ENCODE data around the gene CASP3.
"Not testable (repeated sequence)": the region's sequence is repeated elsewhere in the genome, so short reads cannot be mapped to it uniquely, and the experiment has no call there.

CASP3 gene

DNA sequence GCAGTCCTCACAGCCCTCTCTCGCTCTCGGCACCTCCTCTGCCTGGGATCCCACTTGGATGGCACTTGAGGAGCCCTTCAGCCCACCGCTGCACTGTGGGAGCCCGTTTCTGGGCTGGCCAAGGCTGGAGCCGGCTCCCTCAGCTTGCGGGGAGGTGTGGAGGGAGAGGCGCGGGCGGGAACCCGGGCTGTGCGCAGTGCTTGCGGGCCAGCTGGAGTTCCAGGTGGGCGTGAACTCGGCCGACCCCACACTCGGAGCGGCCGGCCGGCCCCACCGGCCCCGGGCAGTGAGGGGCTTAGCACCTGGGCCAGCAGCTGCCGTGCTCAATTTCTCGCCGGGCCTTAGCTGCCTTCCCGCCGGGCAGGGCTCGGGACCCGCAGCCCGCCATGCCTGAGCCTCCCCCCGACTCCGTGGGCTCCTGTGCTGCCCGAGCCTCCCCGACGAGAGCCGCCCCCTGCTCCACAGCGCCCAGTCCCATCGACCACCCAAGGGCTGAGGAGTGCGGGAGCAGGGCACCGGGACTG, 57.4 kb downstream of the CASP3 start:
- DNase-seq, result not testable (repeated sequence)

DNA sequence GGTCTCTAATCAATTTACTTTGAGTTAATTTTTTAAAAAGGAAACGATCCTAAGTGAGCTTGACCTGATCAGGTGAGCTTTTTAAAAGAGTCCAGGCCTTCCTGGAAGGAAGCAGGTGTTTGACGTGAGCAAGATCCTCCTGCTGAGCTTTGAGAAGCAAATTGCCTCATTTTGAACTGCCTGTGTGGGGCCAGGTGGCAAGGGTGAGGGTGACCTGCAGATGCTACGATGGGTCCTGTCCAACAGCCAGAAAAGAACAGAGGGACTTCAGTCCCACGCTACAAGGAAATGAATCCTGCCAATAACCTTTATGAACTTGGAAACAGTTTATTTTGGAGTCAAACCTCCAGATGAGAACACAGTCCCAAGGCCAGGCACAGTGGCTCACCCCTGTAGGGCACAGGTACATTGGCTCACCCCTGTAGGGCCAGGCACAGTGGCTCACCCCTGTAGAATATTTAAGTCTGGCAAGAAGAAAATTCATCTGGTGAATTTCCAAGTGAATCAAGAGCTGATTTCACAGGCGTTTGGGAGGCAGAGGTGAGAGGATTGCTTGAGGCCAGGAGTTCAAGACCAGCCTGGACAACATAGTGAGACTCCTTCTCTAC, 58.1 kb downstream of the CASP3 start:
- DNase-seq, result no peak

GRCh38 chr4:184590196-184590595, 59.1 kb downstream of the CASP3 start:
- DNase-seq, result no peak

DNA sequence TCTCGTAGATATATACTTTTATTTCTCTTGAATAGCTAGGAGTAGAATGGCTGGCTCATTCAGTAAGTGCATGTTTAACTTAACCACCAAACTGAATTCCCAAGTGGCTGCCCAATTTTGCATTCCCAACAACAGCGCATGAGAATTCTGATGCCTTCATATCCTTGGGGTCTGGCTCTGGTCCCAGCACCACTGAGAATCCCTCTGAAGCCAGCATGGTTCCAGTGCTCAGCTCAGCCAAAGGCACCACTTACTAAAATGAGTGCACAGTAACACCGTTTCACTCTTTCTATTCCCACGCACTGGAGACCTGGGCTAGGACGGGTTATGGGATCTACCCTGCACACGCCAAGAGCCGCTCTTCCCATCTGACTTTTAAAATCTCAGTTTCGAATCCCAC, 60.4 kb downstream of the CASP3 start:
- no peak for DNase-seq

DNA sequence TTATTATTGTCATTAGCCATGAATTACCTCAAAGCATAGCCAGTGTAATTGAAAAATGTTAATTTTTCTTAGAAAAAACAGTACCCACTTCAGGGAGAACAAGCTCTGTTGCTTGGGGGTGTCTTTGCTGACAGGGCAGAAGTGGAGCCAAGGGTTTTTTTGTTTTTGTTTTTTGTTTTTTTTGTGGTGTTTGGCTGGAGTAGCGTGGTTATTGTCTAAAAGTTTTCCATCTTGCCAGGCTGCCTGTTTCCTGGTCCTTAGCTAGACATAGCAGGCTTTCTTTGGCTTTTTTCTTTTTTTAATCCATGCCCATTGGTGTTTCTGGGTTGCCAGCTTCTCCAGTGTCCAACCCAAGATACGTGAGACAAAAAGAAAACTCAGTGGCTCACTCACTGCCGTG, 61.5 kb downstream of the CASP3 start:
- DNase-seq, result no peak

- DNase-seq, result no peak
These were observed 62.0 kb downstream of the CASP3 start for GRCh38 chr4:184587221-184587620.

DNA sequence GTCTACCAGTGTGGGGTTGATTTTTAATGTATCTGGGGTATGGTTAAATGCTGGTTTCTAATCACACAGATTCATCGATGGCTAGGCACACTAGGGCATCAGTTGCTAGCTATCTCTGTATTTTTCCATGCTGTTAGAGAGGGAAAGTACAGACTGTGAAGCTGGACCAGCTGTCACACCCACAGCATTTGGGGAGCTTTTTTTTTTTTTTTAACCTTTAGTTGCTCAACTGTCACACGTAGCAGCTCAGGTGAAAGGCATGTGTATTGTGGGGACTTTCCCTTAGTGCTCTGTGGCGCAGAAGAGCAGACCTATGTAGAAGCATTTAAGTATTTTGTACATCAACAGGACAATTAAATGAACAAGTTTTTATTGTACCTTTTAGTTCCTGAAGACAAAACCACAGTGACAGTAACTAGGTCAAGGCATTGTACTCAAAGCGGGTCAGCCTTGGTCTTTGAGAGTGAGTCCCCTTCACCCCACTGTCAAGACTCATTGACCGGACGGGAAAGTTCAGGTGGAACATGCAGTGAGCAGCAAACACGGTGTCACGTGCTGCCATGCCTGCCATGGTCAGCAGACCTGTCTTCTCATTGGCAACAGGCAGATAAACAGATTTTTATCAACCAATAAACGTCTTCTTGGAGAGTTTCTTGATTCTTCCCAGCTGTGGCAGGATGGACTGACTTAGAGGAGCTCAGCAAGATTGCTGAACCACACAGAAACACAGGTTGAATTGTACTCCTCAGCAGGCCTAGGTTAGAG, 65.3 kb downstream of the CASP3 start:
- DNase-seq, result no peak

All from SIG-M5 (cell line).